ENCODE measurements around the gene BACH2. TPM values are rescaled to one million over a fixed set of nuclear protein-coding genes. Genes with fewer than 3 reads are reported as not detected.

BACH2 gene
- total and polyA plus RNA-seq, 2 donors (not counting 1 experiment from before 2014, with no cell fraction given): 2.2 to 2.6 TPM

DNA sequence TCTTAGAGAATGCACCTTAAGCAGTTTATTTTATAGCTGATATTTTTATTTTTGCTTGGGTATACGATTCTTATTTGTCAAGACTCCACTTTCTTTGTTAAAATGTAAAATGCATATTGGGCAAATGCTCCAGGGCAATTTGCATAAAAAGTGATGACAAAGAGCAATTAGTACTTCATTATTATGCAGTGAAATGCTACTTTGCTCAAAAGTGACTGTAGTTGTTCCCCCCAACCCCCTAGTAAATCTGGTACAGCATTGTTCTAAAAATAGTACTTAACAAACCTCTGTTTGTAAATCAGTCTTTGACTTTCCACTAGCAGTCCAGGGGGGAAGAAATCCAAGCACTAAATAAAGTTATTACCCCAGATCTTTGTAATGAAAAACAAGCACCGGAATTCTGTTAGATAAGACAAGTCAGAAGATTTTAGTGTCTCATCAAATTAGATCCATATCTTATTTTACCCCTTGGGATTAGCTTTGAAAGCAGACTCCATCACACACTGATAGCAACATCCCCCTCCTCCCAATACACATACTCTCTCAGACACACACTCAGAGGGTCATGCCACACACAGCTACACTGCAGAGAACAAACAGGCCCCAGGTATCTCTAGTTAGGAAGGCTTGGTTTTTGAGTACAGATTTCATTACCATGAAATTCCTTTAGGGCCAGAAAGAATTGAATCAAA is 32.9 kb upstream of the BACH2 start:
- TF ChIP-seq, protein P1, sequence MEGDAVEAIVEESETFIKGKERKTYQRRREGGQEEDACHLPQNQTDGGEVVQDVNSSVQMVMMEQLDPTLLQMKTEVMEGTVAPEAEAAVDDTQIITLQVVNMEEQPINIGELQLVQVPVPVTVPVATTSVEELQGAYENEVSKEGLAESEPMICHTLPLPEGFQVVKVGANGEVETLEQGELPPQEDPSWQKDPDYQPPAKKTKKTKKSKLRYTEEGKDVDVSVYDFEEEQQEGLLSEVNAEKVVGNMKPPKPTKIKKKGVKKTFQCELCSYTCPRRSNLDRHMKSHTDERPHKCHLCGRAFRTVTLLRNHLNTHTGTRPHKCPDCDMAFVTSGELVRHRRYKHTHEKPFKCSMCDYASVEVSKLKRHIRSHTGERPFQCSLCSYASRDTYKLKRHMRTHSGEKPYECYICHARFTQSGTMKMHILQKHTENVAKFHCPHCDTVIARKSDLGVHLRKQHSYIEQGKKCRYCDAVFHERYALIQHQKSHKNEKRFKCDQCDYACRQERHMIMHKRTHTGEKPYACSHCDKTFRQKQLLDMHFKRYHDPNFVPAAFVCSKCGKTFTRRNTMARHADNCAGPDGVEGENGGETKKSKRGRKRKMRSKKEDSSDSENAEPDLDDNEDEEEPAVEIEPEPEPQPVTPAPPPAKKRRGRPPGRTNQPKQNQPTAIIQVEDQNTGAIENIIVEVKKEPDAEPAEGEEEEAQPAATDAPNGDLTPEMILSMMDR (conservative IDR thresholded peaks at IDR 0.05 in 1 of 2, IDR thresholded peaks at IDR 0.05 in 1 of 2; ENCODE audit: low read depth in 1 of 2, low read length in 2 of 2): no peak
- TF ChIP-seq EZH2 (IDR thresholded peaks at IDR 0.05; ENCODE audit: low read length, missing control alignments): no peak
- Histone ChIP-seq H3K79me2 (ENCODE audit: control insufficient read depth, insufficient read depth, low read length) (no peaks in the 10 kb centered on the region), H3K4me3 (replicated peaks in 1 of 4; ENCODE audit: control extremely low read depth in 1 of 4, insufficient read depth in 1 of 4, low read depth in 3 of 4, low read length in 4 of 4) (no peak overlapping the region), H3K27ac (ENCODE audit: insufficient read depth, low read length) (no peak overlapping the region), H3K9ac (ENCODE audit: insufficient read depth, low read length) (no peak overlapping the region), H3K27me3 (ENCODE audit: control insufficient read depth, insufficient read depth, low read length) (no peaks in the 10 kb centered on the region), H3K36me3 (ENCODE audit: control insufficient read depth, insufficient read depth, low read length) (no peaks in the 10 kb centered on the region), H2AFZ (ENCODE audit: low read length) (no peak overlapping the region), H4K20me1 (ENCODE audit: control insufficient read depth, extremely low read depth, insufficient read depth, low read length) (no peaks in the 10 kb centered on the region), H3K9me3 (ENCODE audit: control insufficient read depth, insufficient read depth, low read depth, low read length) (no peaks in the 10 kb centered on the region), H3K4me1 (ENCODE audit: control insufficient read depth, extremely low read depth, insufficient read depth, low read length) (no peaks in the 10 kb centered on the region), H3K4me2 (ENCODE audit: extremely low read depth, insufficient read depth, low read length) (no peak overlapping the region)
- no peak for DNase-seq (ENCODE audit: low read depth in 2 of 2)

DNA sequence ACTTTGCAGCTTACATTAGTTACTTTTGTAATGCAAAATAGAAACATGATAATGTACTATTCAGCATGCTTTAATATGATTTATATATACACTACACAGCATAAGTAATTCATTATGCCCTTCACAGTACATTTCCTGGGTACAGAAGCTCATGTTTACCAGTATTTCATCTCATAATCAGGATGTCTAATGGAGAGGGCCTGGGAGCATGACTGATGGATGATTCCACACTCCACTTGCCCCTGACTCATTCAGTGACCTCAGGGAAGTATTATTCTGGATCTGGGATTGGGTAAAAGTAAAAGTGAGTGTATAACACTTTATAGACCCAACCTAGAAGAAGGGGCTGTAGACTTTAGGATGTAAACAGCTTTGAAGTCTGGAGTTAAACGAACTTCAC is 31.4 kb upstream of the BACH2 start:
- Histone ChIP-seq H3K4me2 (ENCODE audit: extremely low read depth, insufficient read depth, low read length) (no peak overlapping the region), H3K27me3 (ENCODE audit: control insufficient read depth, insufficient read depth, low read length) (no peaks in the 10 kb centered on the region)
- peak; percentile 40 to 59 for DNase-seq (ENCODE audit: low read depth in 2 of 2)

DNA sequence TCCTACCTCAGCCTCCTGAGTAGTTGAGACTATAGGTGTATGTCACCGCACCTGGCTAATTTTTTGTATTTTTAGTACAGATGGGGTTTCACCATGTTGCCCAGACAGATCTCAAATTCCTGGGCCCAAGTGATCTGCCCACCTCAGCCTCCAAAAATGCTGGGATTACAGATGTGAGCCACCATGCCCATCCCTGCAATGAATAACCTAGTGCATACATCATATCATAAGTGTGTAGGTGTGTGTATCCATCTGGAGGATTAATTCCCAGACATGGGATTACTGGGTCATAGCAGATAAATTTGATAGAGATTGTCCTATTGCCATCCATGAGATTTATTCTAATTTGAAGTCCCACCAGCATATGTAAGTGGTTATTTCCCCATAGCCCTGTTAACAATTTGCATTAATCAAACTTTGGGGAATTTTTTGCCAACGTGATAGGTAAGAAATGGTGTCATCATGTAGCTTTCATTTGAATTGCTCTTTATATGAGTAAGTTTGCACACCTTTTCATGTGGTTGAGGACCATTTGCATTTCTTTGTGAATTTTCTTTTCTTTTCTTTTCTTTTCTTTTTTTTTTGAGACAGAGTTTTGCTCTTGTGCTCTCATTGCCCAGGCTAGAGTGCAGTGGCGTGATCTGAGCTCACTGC is 29.9 kb upstream of the BACH2 start:
- TF ChIP-seq, protein P1 (conservative IDR thresholded peaks at IDR 0.05 in 1 of 2, IDR thresholded peaks at IDR 0.05 in 1 of 2; ENCODE audit: low read depth in 1 of 2, low read length in 2 of 2): no peak
- TF ChIP-seq EZH2 (IDR thresholded peaks at IDR 0.05; ENCODE audit: low read length, missing control alignments): no peak
- no peak overlapping the region for H3K4me2 ChIP-seq (ENCODE audit: extremely low read depth, insufficient read depth, low read length)
- H3K36me3 ChIP-seq (ENCODE audit: control insufficient read depth, insufficient read depth, low read length): no peaks in the 10 kb centered on the region
- H3K27me3 ChIP-seq (ENCODE audit: control insufficient read depth, insufficient read depth, low read length): no peaks in the 10 kb centered on the region
- H4K20me1 ChIP-seq (ENCODE audit: control insufficient read depth, extremely low read depth, insufficient read depth, low read length): no peaks in the 10 kb centered on the region
- H3K4me1 ChIP-seq (ENCODE audit: control insufficient read depth, extremely low read depth, insufficient read depth, low read length): no peaks in the 10 kb centered on the region
- no peak overlapping the region for H3K4me3 ChIP-seq (replicated peaks in 1 of 4; ENCODE audit: control extremely low read depth in 1 of 4, insufficient read depth in 1 of 4, low read depth in 3 of 4, low read length in 4 of 4)
- no peak overlapping the region for H3K9ac ChIP-seq (ENCODE audit: insufficient read depth, low read length)
- no peak for DNase-seq (ENCODE audit: low read depth in 2 of 2)
- H3K9me3 ChIP-seq (ENCODE audit: control insufficient read depth, insufficient read depth, low read depth, low read length): no peaks in the 10 kb centered on the region
- H3K79me2 ChIP-seq (ENCODE audit: control insufficient read depth, insufficient read depth, low read length): no peaks in the 10 kb centered on the region
- no peak overlapping the region for H2AFZ ChIP-seq (ENCODE audit: low read length)
- H3K27ac ChIP-seq (ENCODE audit: insufficient read depth, low read length): no peak overlapping the region

More for the DNA sequence above, 31.4 kb upstream of the BACH2 start:
- H2AFZ ChIP-seq (ENCODE audit: low read length): no peak overlapping the region
- no peak overlapping the region for H3K4me3 ChIP-seq (replicated peaks in 1 of 4; ENCODE audit: control extremely low read depth in 1 of 4, insufficient read depth in 1 of 4, low read depth in 3 of 4, low read length in 4 of 4)
- no peak for TF ChIP-seq EZH2 (IDR thresholded peaks at IDR 0.05; ENCODE audit: low read length, missing control alignments)
- TF ChIP-seq, protein P1 (conservative IDR thresholded peaks at IDR 0.05 in 1 of 2, IDR thresholded peaks at IDR 0.05 in 1 of 2; ENCODE audit: low read depth in 1 of 2, low read length in 2 of 2): no peak
- no peak overlapping the region for H3K27ac ChIP-seq (ENCODE audit: insufficient read depth, low read length)
- no peaks in the 10 kb centered on the region for H3K4me1 ChIP-seq (ENCODE audit: control insufficient read depth, extremely low read depth, insufficient read depth, low read length)
- no peaks in the 10 kb centered on the region for H3K79me2 ChIP-seq (ENCODE audit: control insufficient read depth, insufficient read depth, low read length)
- H3K36me3 ChIP-seq (ENCODE audit: control insufficient read depth, insufficient read depth, low read length): no peaks in the 10 kb centered on the region
- no peaks in the 10 kb centered on the region for H4K20me1 ChIP-seq (ENCODE audit: control insufficient read depth, extremely low read depth, insufficient read depth, low read length)
- no peaks in the 10 kb centered on the region for H3K9me3 ChIP-seq (ENCODE audit: control insufficient read depth, insufficient read depth, low read depth, low read length)
- H3K9ac ChIP-seq (ENCODE audit: insufficient read depth, low read length): no peak overlapping the region

Measured in fibroblast of lung (primary cell).